Stimulated activated naive CD4-positive, alpha-beta T cell treated with Interleukin-2 at 50 U/mL for 16 hours (primary cell): ENCODE measurements around the gene DDIAS.
"Not testable (repeated sequence)": the region's sequence is repeated elsewhere in the genome, so short reads cannot be mapped to it uniquely, and the experiment has no call there.

Experiments
- DNase-seq: peaks from one replicate; lab custom pipeline; 2025; lab: John Stamatoyannopoulos, UW

Gene DDIAS

GRCh38 chr11:82927264-82927880 lies 25.8 kb downstream of the DDIAS start:
- peak; percentile 1 for DNase-seq

GRCh38 chr11:82929121-82929520 lies 27.6 kb downstream of the DDIAS start:
- no peak for DNase-seq

GRCh38 chr11:82930229-82930628 lies 28.7 kb downstream of the DDIAS start:
- DNase-seq = no peak

- no peak for DNase-seq
These were observed 29.2 kb downstream of the DDIAS start for GRCh38 chr11:82930734-82931133.

GRCh38 chr11:82932564-82932963 lies 31.0 kb downstream of the DDIAS start:
- no peak for DNase-seq

GRCh38 chr11:82936261-82936660 lies 34.7 kb downstream of the DDIAS start:
- DNase-seq = no peak

GRCh38 chr11:82937554-82937953 lies 36.0 kb downstream of the DDIAS start:
- DNase-seq = no peak

- no peak for DNase-seq
These were observed 37.9 kb downstream of the DDIAS start for GRCh38 chr11:82939456-82939855.

- no peak for DNase-seq
These were observed 40.8 kb downstream of the DDIAS start for GRCh38 chr11:82942376-82942775.

GRCh38 chr11:82943430-82943829 lies 41.9 kb downstream of the DDIAS start:
- DNase-seq = not testable (repeated sequence)

GRCh38 chr11:82944198-82944597 lies 42.7 kb downstream of the DDIAS start:
- no peak for DNase-seq

- DNase-seq = not testable (repeated sequence)
These were observed 43.5 kb downstream of the DDIAS start for GRCh38 chr11:82945041-82945440.

GRCh38 chr11:82945682-82946081 lies 44.1 kb downstream of the DDIAS start:
- no peak for DNase-seq

GRCh38 chr11:82949352-82949751 lies 47.8 kb downstream of the DDIAS start:
- no peak for DNase-seq

GRCh38 chr11:82950502-82950901 lies 49.0 kb downstream of the DDIAS start:
- not testable (repeated sequence) for DNase-seq

GRCh38 chr11:82955736-82956453 lies 54.4 kb downstream of the DDIAS start:
- DNase-seq = peak; percentile 32

GRCh38 chr11:82959987-82960778 lies 58.6 kb downstream of the DDIAS start:
- no peak for DNase-seq

GRCh38 chr11:82960779-82961143 lies 59.2 kb downstream of the DDIAS start:
- no peak for DNase-seq

GRCh38 chr11:82962021-82962420 lies 60.5 kb downstream of the DDIAS start:
- not testable (repeated sequence) for DNase-seq

GRCh38 chr11:82967381-82967780 lies 65.8 kb downstream of the DDIAS start:
- no peak for DNase-seq

GRCh38 chr11:82969811-82970210 lies 68.3 kb downstream of the DDIAS start:
- no peak for DNase-seq

GRCh38 chr11:82970507-82971083 lies 69.1 kb downstream of the DDIAS start:
- DNase-seq = not testable (repeated sequence)

GRCh38 chr11:82971519-82971946 lies 70.0 kb downstream of the DDIAS start:
- DNase-seq = peak; percentile 17
